HEK293 (cell line): ENCODE measurements around the gene CYP24A1.

Experiments used
- CTCF ChIA-PET: fragments of 350-600 bp; formaldehyde crosslinking; extraction: SDS; loops from one replicate; lab custom pipeline; 2021; ENCODE audit warnings: antibody characterized with exemption; lab: Yijun Ruan, JAX
- POLR2A ChIA-PET: fragments of 300-600 bp; formaldehyde crosslinking; extraction: SDS; loops from one replicate; lab custom pipeline; 2020; ENCODE audit warnings: antibody characterized with exemption, inconsistent platforms; lab: Yijun Ruan, JAX
- H3K27ac ChIP-seq: fragments of 200-500 bp; sonication (Bioruptor generic); 2 replicates; pipeline ENCODE4 v1.5.1; 2014; ENCODE audit warnings: low read depth, low read length, control low read depth, inconsistent platforms; ENCODE audit errors: extremely low read depth
- H3K36me3 ChIP-seq, 2 experiments: fragments of 200-500 bp in 1 of 2; sonication (Bioruptor generic) in 1 of 2; 1 replicate in 1 of 2; 2 replicates in 1 of 2; pipeline ENCODE4 v1.5.1; 2014 to 2017; ENCODE audit warnings: inconsistent platforms in 2 of 2, low read length in 2 of 2; ENCODE audit not compliant: control insufficient read depth in 2 of 2, insufficient read depth in 1 of 2
- H3K4me1 ChIP-seq: fragments of 200-500 bp; sonication (Bioruptor generic); 2 replicates; pipeline ENCODE4 v1.5.1; 2014; ENCODE audit warnings: mild to moderate bottlenecking, low read length, inconsistent platforms; ENCODE audit not compliant: control insufficient read depth, insufficient read depth
- H3K4me3 ChIP-seq: 2 replicates; pipeline ENCODE4 v1.5.1; 2011; ENCODE audit warnings: low read depth, mild to moderate bottlenecking, control low read depth, low read length, moderate library complexity
- H3K9me3 ChIP-seq: fragments of 200-500 bp; sonication (Bioruptor generic); 2 replicates; pipeline ENCODE4 v1.5.1; 2014; ENCODE audit warnings: low read depth, low read length, inconsistent platforms; ENCODE audit not compliant: control insufficient read depth, insufficient read depth
- CTCF ChIP-seq: fragments of 450-650 bp; formaldehyde crosslinking; IDR thresholded peaks from 2 replicates; pipeline ENCODE4 v1.5.1; 2016; ENCODE audit warnings: missing biosample characterization, missing genetic modification characterization
- MZF1 ChIP-seq: fragments of 450-650 bp; formaldehyde crosslinking; IDR thresholded peaks from 2 replicates; pipeline ENCODE4 v1.5.1; 2017; ENCODE audit warnings: missing biosample characterization, missing genetic modification characterization, borderline replicate concordance
- OVOL3 ChIP-seq: fragments of 450-650 bp; formaldehyde crosslinking; IDR thresholded peaks from 2 replicates; pipeline ENCODE4 v1.5.1; 2016; ENCODE audit warnings: missing biosample characterization, missing genetic modification characterization
- SP7 ChIP-seq: fragments of 450-650 bp; formaldehyde crosslinking; IDR thresholded peaks from 2 replicates; pipeline ENCODE4 v1.5.1; 2016; ENCODE audit warnings: missing biosample characterization, missing genetic modification characterization
- TRIM28 ChIP-seq: IDR thresholded peaks from 2 replicates; pipeline ENCODE4 v1.6.1; 2011; ENCODE audit warnings: low read length, control low read depth, borderline replicate concordance
- ZBTB17 ChIP-seq: fragments of 450-650 bp; formaldehyde crosslinking; IDR thresholded peaks from 2 replicates; pipeline ENCODE4 v1.5.1; 2016; ENCODE audit warnings: missing biosample characterization, missing genetic modification characterization
- ZNF19 ChIP-seq: fragments of 450-650 bp; formaldehyde crosslinking; IDR thresholded peaks from 2 replicates; pipeline ENCODE4; 2016; ENCODE audit warnings: missing biosample characterization, missing genetic modification characterization, low read depth
- ZNF239 ChIP-seq: fragments of 450-650 bp; formaldehyde crosslinking; IDR thresholded peaks from 2 replicates; pipeline ENCODE4 v1.5.1; 2016; ENCODE audit warnings: missing biosample characterization, missing genetic modification characterization
- ZNF24 ChIP-seq: fragments of 450-650 bp; formaldehyde crosslinking; IDR thresholded peaks from 2 replicates; pipeline ENCODE4 v1.5.1; 2016; ENCODE audit warnings: missing biosample characterization, missing genetic modification characterization
- ZNF26 ChIP-seq: fragments of 450-650 bp; formaldehyde crosslinking; IDR thresholded peaks from 2 replicates; pipeline ENCODE4 v1.5.1; 2016; ENCODE audit warnings: missing biosample characterization, missing genetic modification characterization
- ZNF302 ChIP-seq: fragments of 450-650 bp; formaldehyde crosslinking; IDR thresholded peaks from 2 replicates; pipeline ENCODE4 v1.5.1; 2016; ENCODE audit warnings: missing biosample characterization, missing genetic modification characterization, low read depth
- ZNF391 ChIP-seq: fragments of 450-650 bp; formaldehyde crosslinking; IDR thresholded peaks from 2 replicates; pipeline ENCODE4 v1.5.1; 2016; ENCODE audit warnings: low read depth, missing biosample characterization, missing genetic modification characterization, borderline replicate concordance
- ZNF426 ChIP-seq: fragments of 450-650 bp; formaldehyde crosslinking; IDR thresholded peaks from 2 replicates; pipeline ENCODE4 v1.5.1; 2017; ENCODE audit warnings: missing biosample characterization, missing genetic modification characterization, mild to moderate bottlenecking, inconsistent platforms, moderate library complexity
- ZNF544 ChIP-seq: fragments of 450-650 bp; formaldehyde crosslinking; IDR thresholded peaks from 2 replicates; pipeline ENCODE4 v1.5.0; 2017; ENCODE audit warnings: missing biosample characterization, missing genetic modification characterization
- ZNF549 ChIP-seq: fragments of 450-650 bp; IDR thresholded peaks from 2 replicates; pipeline ENCODE4 v1.5.1; 2018; ENCODE audit warnings: missing biosample characterization, missing genetic modification characterization, mild to moderate bottlenecking, inconsistent platforms, moderate library complexity
- ZNF571 ChIP-seq: fragments of 450-650 bp; formaldehyde crosslinking; IDR thresholded peaks from 2 replicates; pipeline ENCODE4 v1.5.0; 2017; ENCODE audit warnings: missing biosample characterization, missing genetic modification characterization
- ZNF654 ChIP-seq: fragments of 450-650 bp; formaldehyde crosslinking; IDR thresholded peaks from 2 replicates; pipeline ENCODE4 v1.5.1; 2016; ENCODE audit warnings: low read depth, missing biosample characterization, missing genetic modification characterization
- ZNF701 ChIP-seq: fragments of 450-650 bp; formaldehyde crosslinking; IDR thresholded peaks from 2 replicates; pipeline ENCODE4 v1.5.1; 2016; ENCODE audit warnings: missing biosample characterization, missing genetic modification characterization
- ZSCAN16 ChIP-seq: fragments of 450-650 bp; formaldehyde crosslinking; IDR thresholded peaks from 2 replicates; pipeline ENCODE4 v1.5.1; 2016; ENCODE audit warnings: missing biosample characterization, missing genetic modification characterization
- TF ChIP-seq, protein P1 (sequence below): fragments of 450-650 bp; formaldehyde crosslinking; IDR thresholded peaks from 2 replicates; pipeline ENCODE4 v1.5.1; 2016; ENCODE audit warnings: missing biosample characterization, missing genetic modification characterization

CYP24A1 gene

GRCh38 chr20:54200487-54201267 is 26.9 kb upstream of the CYP24A1 start:
- POLR2A ChIA-PET = no interaction called here
- H3K9me3 ChIP-seq = no peaks in the 10 kb centered on the region
- no peaks in the 10 kb centered on the region for H3K36me3 ChIP-seq
- H3K4me1 ChIP-seq = no peaks in the 10 kb centered on the region
- H3K27ac ChIP-seq = no peak overlapping the region
- TF ChIP-seq ZNF544 (tag by site-specific recombination) (no peak), OVOL3 (tag by site-specific recombination) (no peak), ZNF549 (no peak), ZNF701 (no peak), ZNF19 (no peak), MZF1 (no peak), ZNF571 (tag by site-specific recombination) (no peak), TRIM28 (no peak), ZNF302 (tag by site-specific recombination) (no peak), ZNF391 (no peak), SP7 (tag by site-specific recombination) (no peak), ZNF24 (tag by site-specific recombination) (no peak)
- TF ChIP-seq, protein P1, sequence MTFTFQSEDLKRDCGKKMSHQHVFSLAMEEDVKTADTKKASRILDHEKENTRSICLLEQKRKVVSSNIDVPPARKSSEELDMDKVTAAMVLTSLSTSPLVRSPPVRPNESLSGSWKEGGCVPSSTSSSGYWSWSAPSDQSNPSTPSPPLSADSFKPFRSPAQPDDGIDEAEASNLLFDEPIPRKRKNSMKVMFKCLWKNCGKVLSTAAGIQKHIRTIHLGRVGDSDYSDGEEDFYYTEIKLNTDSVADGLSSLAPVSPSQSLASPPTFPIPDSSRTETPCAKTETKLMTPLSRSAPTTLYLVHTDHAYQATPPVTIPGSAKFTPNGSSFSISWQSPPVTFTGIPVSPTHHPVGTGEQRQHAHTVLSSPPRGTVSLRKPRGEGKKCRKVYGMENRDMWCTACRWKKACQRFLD (tag by site-specific recombination) = no peak
- TF ChIP-seq, all 188 proteins: peak for 0
- CTCF ChIA-PET = interaction anchor here (0.6 to 10.1 kb wide), 24 partner anchors 8 to 446 kb away, joined by 3 to 361 read pairs (median 5); partner anchors contain the start of gene PFDN4
- H3K4me3 ChIP-seq = no peak overlapping the region

DNA sequence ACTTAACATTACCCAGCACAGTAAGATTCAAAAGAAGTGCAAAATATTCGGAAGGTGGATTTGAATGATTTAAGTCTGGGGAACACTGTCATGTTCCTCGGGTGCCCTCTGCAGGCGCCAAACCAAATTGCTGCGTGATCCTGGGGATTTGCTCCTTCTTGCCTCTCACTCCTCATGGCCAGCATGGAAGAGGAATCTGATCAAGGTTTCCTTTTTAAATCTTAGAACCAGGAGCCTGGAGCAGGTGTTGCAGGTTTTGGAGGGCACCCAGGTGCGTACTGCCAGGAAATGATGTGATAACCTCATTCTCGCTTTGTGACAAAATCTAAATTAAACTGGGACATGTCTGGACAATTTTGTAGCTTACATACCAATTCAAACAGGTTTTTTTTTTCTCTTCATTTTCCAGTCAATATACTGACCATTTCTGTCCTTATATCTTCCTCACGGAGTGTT is 26.0 kb upstream of the CYP24A1 start:
- 0 out of 2 replicates have a peak, but pooled peaks have one; percentile 6 for TF ChIP-seq ZNF426 (tag by site-specific recombination)
- TF ChIP-seq SP7 (tag by site-specific recombination) = no peak
- no peak for TF ChIP-seq ZNF391
- no peak for TF ChIP-seq ZNF26 (tag by site-specific recombination)
- TF ChIP-seq ZNF239 (tag by site-specific recombination) = no peak
- TF ChIP-seq ZNF549 = no peak
- peak; percentile 87 for TF ChIP-seq ZNF654
- TF ChIP-seq CTCF (tag by site-specific recombination) = peak; percentile 68
- TF ChIP-seq ZBTB17 = no peak
- no peak for TF ChIP-seq ZSCAN16 (tag by site-specific recombination)
- TF ChIP-seq, all 188 proteins: peak for 3
- no peak overlapping the region for H3K4me3 ChIP-seq
- no peak overlapping the region for H3K27ac ChIP-seq
- H3K9me3 ChIP-seq = no peaks in the 10 kb centered on the region
- no peaks in the 10 kb centered on the region for H3K36me3 ChIP-seq
- H3K4me1 ChIP-seq = no peaks in the 10 kb centered on the region
- POLR2A ChIA-PET = no interaction called here
- CTCF ChIA-PET = interaction anchor here (0.5 to 10.1 kb wide), 30 partner anchors 8 to 576 kb away, joined by 3 to 361 read pairs (median 5); partner anchors contain the start of gene PFDN4
